NCI-H2196 treated with DMSO at 0.1 percent for 48 hours (cell line): ENCODE data around the gene RICTOR.

Source experiments
- DNase-seq: peaks from one replicate; lab custom pipeline; 2025; ENCODE audit not compliant: unreplicated experiment; lab: John Stamatoyannopoulos, UW

RICTOR gene

GRCh38 chr5:39074017-39074814 is at the start of gene RICTOR:
RICTOR (minus strand) TSS chr5:39074399; CDS start chr5:39074377, 22 bp downstream.
- peak; percentile 81 for DNase-seq

DNA sequence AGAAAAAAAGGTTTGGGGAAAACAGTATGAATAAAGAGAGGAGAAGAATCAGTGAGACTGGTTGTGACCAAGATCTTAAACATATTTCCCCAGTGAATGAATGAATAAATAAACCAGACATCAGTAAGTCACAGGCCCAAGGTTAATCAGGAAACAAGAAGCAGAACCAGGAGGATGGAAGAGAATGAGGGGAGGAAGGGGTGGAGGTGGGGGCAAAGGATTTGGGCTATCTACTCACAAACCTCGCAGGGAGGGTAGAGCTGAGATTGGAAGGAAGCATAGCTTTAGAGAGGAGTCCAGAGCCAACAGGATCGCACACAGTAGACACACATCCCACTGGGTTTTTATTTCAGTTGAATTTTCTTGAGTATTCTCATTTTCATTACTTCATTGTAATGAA is 47.7 kb upstream of the RICTOR start:
- DNase-seq, result no peak

DNA sequence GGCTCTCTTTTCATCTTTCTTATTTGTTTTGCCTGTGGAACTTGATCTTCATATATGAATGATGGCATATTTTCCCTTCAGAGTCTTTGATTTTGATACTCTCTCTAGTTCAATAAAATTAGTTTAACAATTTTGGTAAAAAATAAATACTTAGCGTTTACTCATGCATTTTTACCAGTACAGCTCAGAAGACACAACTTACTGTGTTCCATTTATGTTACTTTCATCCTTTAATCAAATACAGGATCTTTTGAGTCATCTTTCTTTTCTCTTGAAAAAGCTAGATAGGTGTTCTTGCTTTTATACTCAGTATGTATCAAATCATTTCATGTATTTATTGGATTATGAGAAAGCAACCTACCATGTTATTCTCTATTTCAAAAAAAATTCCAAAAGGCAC is 47.1 kb upstream of the RICTOR start:
- no peak for DNase-seq

DNA sequence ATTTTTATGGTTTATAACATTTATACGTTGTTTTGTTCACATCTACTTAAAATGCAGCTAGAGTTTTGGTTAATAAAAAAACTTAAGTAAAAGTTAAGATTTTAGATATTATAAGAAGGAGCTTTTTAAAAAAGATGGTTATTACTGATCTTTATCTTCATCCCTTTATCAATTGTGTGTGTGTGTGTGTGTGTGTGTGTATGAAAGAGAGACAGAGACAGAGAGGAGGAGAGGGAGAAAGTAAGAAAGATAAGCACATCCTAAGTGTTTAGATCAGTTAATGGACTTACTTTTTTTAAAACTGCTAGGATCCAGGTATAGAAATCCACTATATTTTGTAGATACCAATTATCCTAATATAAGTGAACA is 45.8 kb upstream of the RICTOR start:
- no peak for DNase-seq

GRCh38 chr5:39119404-39120051 is 45.3 kb upstream of the RICTOR start:
- no peak for DNase-seq

- no peak for DNase-seq
Measured at GRCh38 chr5:39118638-39119037, 44.4 kb upstream of the RICTOR start.

DNA sequence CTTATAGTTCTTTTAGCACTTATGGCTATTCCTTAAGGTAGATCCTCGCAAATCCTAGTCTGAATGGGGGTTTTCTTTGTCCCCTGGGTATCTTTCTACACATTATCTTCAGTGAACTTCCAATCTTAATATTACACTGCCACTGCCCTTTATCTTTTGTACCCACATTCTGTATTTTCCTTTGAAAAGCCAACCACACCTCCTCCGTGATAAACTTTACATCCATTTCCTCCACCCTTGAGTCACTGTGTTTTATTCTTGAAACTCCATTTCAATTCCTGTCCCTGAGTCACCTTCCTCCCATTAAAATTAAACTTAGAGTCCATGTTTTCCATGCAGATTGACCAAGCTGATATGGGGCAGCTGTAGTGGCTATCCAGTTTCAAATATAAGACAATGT is 43.2 kb upstream of the RICTOR start:
- no peak for DNase-seq

- DNase-seq, result no peak
Measured at GRCh38 chr5:39116344-39117170, 42.4 kb upstream of the RICTOR start.

- no peak for DNase-seq
Measured at GRCh38 chr5:39115644-39116343, 41.6 kb upstream of the RICTOR start.

- no peak for DNase-seq
Measured at GRCh38 chr5:39114155-39114554, 40.0 kb upstream of the RICTOR start.

DNA sequence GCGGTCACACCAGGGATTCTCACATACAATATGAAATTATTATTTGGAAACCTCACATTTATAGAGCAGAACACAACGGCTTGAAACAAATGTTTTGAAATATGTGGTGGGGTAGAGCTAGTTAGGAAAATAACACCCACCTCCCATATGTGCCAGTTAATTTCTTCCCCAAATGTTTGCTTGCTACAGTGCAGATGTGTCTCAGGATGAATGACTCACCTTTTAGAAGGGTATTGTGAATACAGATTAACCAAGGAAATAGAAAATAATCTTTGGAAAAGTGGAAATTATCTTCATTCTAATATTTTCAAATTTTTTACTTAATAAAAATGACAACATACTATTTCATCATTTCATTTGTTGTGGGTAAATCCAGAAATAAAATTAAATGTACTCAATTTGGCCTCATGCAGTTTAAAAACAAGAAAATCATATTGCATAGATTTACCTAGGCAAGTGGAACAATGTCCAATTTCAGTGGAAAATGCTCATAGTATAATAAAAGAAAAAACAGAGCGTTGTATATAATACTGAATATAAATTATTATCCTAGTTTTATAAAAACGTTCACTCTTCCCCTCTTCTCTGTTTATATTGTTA is 39.3 kb upstream of the RICTOR start:
- no peak for DNase-seq

DNA sequence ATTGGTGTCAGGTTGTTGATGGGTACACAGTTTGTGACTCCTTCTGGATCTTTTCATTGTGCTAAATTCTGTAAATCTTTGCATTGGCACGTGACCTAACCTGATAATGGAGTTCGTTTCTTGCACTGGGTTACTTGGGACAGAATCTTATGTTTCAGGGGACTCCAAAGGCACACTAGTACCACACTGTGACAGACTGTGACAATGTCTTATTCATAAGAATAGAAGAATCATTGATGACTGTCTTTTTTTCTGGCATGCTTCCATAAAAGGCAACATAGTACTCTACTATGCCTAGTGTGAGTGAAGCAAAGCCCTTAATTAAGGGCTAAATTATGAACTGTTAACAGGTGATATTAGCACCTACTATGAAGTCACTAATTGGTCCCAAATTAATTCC is 35.4 kb upstream of the RICTOR start:
- DNase-seq, result no peak

GRCh38 chr5:39108987-39109386 is 34.8 kb upstream of the RICTOR start:
- DNase-seq, result no peak

GRCh38 chr5:39107350-39107749 is 33.2 kb upstream of the RICTOR start:
- DNase-seq, result no peak

DNA sequence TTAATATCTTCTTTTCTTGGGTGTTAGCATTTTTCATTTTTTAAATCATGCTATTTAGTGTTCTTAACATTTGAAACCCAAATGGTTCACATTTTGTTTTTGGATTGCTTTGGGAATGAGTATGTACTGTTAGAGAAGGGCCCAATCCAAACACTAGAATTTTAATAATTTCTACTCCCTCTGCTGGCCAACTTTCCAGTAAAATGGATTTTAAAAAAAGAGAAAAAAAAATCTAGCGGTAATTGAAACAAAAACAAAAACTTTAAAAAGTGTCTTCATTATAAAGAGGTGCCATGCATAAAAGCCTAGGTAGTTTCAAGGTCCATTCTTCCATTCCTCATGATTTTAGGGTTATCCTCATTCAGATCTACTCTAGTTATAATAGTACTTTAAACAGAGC is 32.1 kb upstream of the RICTOR start:
- no peak for DNase-seq

DNA sequence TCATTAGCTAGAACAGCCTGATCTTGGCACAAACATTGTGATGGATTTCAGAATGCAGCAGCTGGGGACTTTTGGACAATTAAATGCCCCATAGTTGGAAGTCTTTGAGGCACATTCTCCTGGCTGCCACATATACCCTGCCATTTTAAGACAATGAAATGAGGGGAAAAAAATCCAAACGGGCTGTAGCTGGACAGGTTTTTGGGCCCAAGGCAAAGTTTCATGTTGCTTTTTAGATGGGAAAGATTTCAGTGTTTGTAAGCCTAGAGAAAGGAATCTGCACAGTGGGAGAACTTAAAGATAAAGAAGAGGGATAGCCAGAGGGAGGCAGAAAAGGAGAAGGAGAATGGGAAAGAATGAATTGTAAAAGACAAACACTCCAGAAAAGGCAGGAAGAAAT is 30.0 kb upstream of the RICTOR start:
- no peak for DNase-seq

- no peak for DNase-seq
Measured at GRCh38 chr5:39102684-39103155, 28.5 kb upstream of the RICTOR start.

DNA sequence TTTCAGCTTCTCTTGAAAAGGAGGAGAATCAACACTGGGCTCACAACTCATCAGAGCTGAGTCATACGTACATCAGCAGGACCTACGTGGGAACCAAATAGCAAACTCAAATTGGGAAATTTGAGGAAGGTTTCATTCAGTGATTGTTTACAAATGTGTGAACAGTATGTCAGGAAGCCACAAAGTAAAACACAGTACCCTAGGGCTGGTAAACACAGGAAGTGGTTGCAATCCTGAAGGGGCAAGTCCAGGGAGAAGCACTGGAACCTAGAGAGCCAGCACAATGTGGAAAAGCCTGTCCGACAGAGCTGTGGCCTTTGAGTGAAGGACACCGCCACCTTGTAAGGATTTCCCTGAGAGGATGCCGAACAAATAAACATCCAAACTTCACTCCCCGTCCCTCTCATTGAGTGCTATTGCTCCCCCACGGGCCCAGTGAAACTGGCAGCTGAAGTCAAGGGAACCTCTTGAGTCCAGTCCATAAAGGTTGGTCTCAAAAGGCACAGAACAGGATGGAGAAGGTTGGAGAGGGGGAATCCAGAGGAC is 26.7 kb upstream of the RICTOR start:
- DNase-seq, result no peak

DNA sequence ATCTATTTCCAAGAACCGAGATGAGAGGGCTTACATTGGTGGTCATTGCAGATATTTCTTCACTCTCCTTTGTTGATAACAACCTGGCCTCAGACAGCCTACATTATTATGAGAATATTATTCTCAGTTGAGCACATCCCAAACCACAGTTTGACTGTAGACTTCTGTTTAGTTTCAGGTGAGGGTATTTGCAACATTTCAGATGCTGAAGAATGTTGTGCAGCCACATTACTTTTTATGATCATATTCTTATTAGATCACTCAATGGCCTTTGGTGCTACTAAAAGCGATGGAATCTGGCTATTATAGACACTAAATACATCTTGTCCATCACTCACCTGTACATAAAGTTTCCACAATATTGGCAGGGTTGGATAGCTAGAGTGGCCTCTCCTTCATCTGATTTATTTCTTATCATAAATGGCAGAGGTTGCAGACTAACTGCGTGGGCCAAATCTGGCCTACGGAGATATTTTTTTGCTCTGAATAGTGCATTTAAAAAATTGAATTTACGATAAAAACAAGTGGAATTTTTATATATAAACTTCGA is 26.2 kb upstream of the RICTOR start:
- no peak for DNase-seq

GRCh38 chr5:39099831-39100230 is 25.6 kb upstream of the RICTOR start:
- DNase-seq, result no peak
